Measurements from ENCODE around the gene ZNF367. TPM values are rescaled to one million over a fixed set of nuclear protein-coding genes. Genes with fewer than 3 reads are reported as not detected.

Gene ZNF367
- total RNA-seq, 1 donor from 2014 or later: 13.3 TPM

GRCh38 chr9:96447406-96447805 lies 29.2 kb upstream of the ZNF367 start:
- H3K27ac Mint-ChIP-seq (ENCODE audit: unreplicated experiment): no peak overlapping the region
- H3K4me3 Mint-ChIP-seq: no peak overlapping the region
- H3K4me1 Mint-ChIP-seq: peaks cover 19% of the 10 kb centered on the region
- DNase-seq (ENCODE audit: low read depth, low spot score): no peak
- H3K27me3 Mint-ChIP-seq (ENCODE audit: low read depth): no peaks in the 10 kb centered on the region
- H3K36me3 Mint-ChIP-seq (ENCODE audit: low read depth): no peaks in the 10 kb centered on the region
- no peak for TF ChIP-seq CTCF (conservative IDR thresholded peaks at IDR 0.05)
- H3K9me3 Mint-ChIP-seq: no peaks in the 10 kb centered on the region

DNA sequence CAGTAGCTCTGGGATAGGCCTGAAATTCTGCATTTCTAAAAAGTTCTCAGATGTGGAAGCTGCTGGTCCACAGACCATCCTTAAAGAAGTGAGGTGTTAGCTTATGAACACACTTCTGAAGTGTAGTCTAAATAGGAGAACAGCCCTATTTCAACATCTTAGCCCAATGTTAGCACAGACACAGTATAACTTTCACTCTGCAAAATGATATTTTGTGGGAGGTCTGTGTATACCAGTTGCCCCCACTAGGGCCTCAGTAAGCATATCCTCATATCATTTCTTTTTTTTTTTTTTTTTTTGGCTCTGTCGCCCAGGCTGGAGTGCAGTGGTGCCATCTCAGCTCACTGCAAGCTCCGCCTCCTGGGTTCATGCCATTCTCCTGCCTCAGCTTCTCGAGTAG lies 24.3 kb upstream of the ZNF367 start:
- no peaks in the 10 kb centered on the region for H3K27me3 Mint-ChIP-seq (ENCODE audit: low read depth)
- no peak for DNase-seq (ENCODE audit: low read depth, low spot score)
- H3K4me3 Mint-ChIP-seq: no peak overlapping the region
- no peaks in the 10 kb centered on the region for H3K4me1 Mint-ChIP-seq
- no peaks in the 10 kb centered on the region for H3K9me3 Mint-ChIP-seq
- no peak overlapping the region for H3K27ac Mint-ChIP-seq (ENCODE audit: unreplicated experiment)
- TF ChIP-seq CTCF (conservative IDR thresholded peaks at IDR 0.05): no peak
- H3K36me3 Mint-ChIP-seq (ENCODE audit: low read depth): no peaks in the 10 kb centered on the region

DNA sequence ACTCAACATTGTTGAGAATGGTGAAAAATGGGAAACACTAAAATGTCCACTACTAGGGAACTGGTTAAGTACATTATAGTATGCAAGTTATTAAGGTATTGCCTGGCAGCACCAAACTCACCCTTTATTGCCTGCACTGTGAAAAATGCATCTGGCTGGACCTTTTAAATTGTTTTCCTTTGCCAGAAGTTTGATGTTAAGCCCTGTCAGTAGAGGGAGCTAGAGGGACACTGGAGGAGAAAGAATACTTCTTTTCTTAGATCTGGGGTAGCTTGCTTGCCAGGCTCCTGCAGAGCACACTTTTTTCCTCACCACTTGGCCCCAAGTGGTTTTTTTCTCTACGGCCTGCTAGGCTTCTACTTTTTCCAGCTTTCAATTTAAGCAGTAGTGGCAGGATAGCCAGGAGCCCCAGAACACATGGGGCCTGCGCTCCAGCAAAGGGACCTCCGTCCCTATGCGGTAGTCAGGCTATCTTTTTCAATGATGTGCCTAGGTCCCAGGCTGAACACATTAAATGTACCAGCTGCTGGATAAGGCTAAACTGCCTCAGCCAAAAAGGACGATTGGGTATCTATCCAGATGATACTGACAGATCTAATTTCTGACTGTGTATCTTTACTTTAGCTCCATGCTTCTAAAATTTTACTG lies 23.8 kb upstream of the ZNF367 start:
- H3K27ac Mint-ChIP-seq (ENCODE audit: unreplicated experiment): no peak overlapping the region
- H3K4me3 Mint-ChIP-seq: no peak overlapping the region
- no peaks in the 10 kb centered on the region for H3K27me3 Mint-ChIP-seq (ENCODE audit: low read depth)
- no peaks in the 10 kb centered on the region for H3K4me1 Mint-ChIP-seq
- DNase-seq (ENCODE audit: low read depth, low spot score): no peak
- no peaks in the 10 kb centered on the region for H3K9me3 Mint-ChIP-seq
- peak; percentile 65 for TF ChIP-seq CTCF (conservative IDR thresholded peaks at IDR 0.05)
- no peaks in the 10 kb centered on the region for H3K36me3 Mint-ChIP-seq (ENCODE audit: low read depth)

GRCh38 chr9:96440671-96441199 lies 22.6 kb upstream of the ZNF367 start:
- no peak for TF ChIP-seq CTCF (conservative IDR thresholded peaks at IDR 0.05)
- Mint-ChIP-seq H3K27me3 (ENCODE audit: low read depth) (no peaks in the 10 kb centered on the region), H3K36me3 (ENCODE audit: low read depth) (no peaks in the 10 kb centered on the region), H3K27ac (ENCODE audit: unreplicated experiment) (no peak overlapping the region), H3K4me1 (no peaks in the 10 kb centered on the region), H3K4me3 (no peak overlapping the region), H3K9me3 (no peaks in the 10 kb centered on the region)
- DNase-seq (ENCODE audit: low read depth, low spot score): no peak

DNA sequence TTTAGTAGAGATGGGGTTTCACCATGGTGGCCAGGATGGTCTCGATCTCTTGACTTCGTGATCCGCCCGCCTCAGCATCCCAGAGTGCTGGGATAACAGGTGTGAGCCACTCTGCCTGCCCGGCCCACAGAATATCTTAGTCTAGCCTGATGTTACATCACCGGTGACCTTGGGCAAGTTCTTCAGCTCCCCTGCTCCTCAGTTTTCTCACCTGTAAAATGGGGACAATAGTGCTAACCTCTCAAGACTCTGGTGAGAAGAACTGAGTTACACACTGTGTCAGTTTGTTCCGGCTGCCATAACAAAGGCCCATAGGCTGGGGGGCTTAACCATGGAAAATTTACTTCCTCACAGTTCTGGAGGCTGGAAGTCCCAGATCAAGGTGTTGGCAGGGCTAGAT lies 19.3 kb upstream of the ZNF367 start:
- Mint-ChIP-seq H3K9me3 (no peaks in the 10 kb centered on the region), H3K4me1 (no peaks in the 10 kb centered on the region), H3K27me3 (ENCODE audit: low read depth) (no peaks in the 10 kb centered on the region), H3K36me3 (ENCODE audit: low read depth) (no peaks in the 10 kb centered on the region), H3K4me3 (no peak overlapping the region), H3K27ac (ENCODE audit: unreplicated experiment) (no peak overlapping the region)
- DNase-seq (ENCODE audit: low read depth, low spot score): no peak
- no peak for TF ChIP-seq CTCF (conservative IDR thresholded peaks at IDR 0.05)

All from neural crest cell (in vitro differentiated cells).